SK-N-SH (cell line): Measurements from ENCODE around the gene C1RL. TPM values are rescaled to one million over a fixed set of nuclear protein-coding genes. Genes with fewer than 3 reads are reported as not detected.

Experiments used
- CTCF ChIA-PET: fragments of 300-600, 350-600 bp; formaldehyde crosslinking; extraction: SDS; loops from one replicate; lab custom pipeline; 2021; lab: Yijun Ruan, JAX
- POLR2A ChIA-PET: fragments of 350-600 bp; sonication (Branson Sonifier 250); formaldehyde crosslinking; extraction: SDS; loops from one replicate; lab custom pipeline; 2020; ENCODE audit warnings: antibody characterized with exemption, inconsistent platforms; lab: Yijun Ruan, JAX
- DNase-seq: peaks from one replicate; pipeline ENCODE4 v3.0.0; 2012
- H2AFZ ChIP-seq: fragments of 200-600 bp; sonication (generic); 2 replicates; pipeline ENCODE4 v1.8.1; 2016; ENCODE audit warnings: antibody characterized with exemption, mild to moderate bottlenecking, low read depth
- H3F3A ChIP-seq: fragments of 200-600 bp; sonication (generic); replicated peaks from 2 replicates; pipeline ENCODE3; 2016; ENCODE audit warnings: antibody characterized with exemption, mild to moderate bottlenecking; ENCODE audit not compliant: insufficient read depth
- H3K27ac ChIP-seq, 2 experiments: fragments of 200-500 bp in 1 of 2; fragments of 200-600 bp in 1 of 2; sonication (Bioruptor generic) in 1 of 2; sonication (generic), shearing (Covaris generic) in 1 of 2; 2 replicates each; pipeline versions ENCODE4 v1.5.1 to v1.6.1; 2014 to 2016; ENCODE audit warnings: low read depth in 2 of 2, inconsistent platforms in 1 of 2, low read length in 1 of 2, mild to moderate bottlenecking in 1 of 2, mixed read lengths in 1 of 2
- H3K27me3 ChIP-seq: fragments of 200-600 bp; sonication (generic), shearing (Covaris generic); 2 replicates; pipeline ENCODE4 v1.6.1; 2016; ENCODE audit warnings: mixed run types; ENCODE audit not compliant: insufficient read depth
- H3K36me3 ChIP-seq, 2 experiments: fragments of 200-500 bp in 1 of 2; fragments of 200-600 bp in 1 of 2; sonication (Bioruptor generic) in 1 of 2; sonication (generic) in 1 of 2; replicated peaks in 1 of 2; 2 replicates each; pipeline versions ENCODE3 to v1.5.1; 2014 to 2016; ENCODE audit warnings: low read length in 1 of 2, mild to moderate bottlenecking in 1 of 2; ENCODE audit not compliant: insufficient read depth in 2 of 2, control insufficient read depth in 1 of 2
- H3K4me1 ChIP-seq, 2 experiments: fragments of 200-500 bp in 1 of 2; fragments of 200-600 bp in 1 of 2; sonication (Bioruptor generic) in 1 of 2; sonication (generic), shearing (Covaris generic) in 1 of 2; 2 replicates each; pipeline versions ENCODE4 v1.5.1 to v1.6.1; 2014 to 2016; ENCODE audit warnings: low read depth in 1 of 2, low read length in 1 of 2, mixed run types in 1 of 2; ENCODE audit not compliant: insufficient read depth in 2 of 2, control insufficient read depth in 1 of 2
- H3K4me2 ChIP-seq: fragments of 200-600 bp; sonication (generic), shearing (Covaris generic); 2 replicates; pipeline ENCODE4 v1.6.1; 2017; ENCODE audit warnings: mixed run types
- H3K4me3 ChIP-seq, 2 experiments: fragments of 200-500 bp in 1 of 2; fragments of 200-600 bp in 1 of 2; sonication (Bioruptor generic) in 1 of 2; sonication (generic), shearing (Covaris generic) in 1 of 2; 2 replicates each; pipeline versions ENCODE4 v1.5.1 to v1.8.1; 2014 to 2016; ENCODE audit warnings: low read depth in 2 of 2, inconsistent platforms in 1 of 2, low read length in 1 of 2, mild to moderate bottlenecking in 1 of 2, mixed read lengths in 1 of 2, moderate library complexity in 1 of 2
- H3K79me2 ChIP-seq: fragments of 200-600 bp; sonication (generic); 2 replicates; pipeline ENCODE4 v1.8.1; 2017; ENCODE audit warnings: mild to moderate bottlenecking; ENCODE audit not compliant: insufficient read depth
- H3K9ac ChIP-seq: fragments of 200-600 bp; sonication (generic); 2 replicates; pipeline ENCODE4 v1.6.1; 2017; ENCODE audit warnings: mixed run types
- H3K9me2 ChIP-seq: fragments of 200-600 bp; sonication (generic); 2 replicates; pipeline ENCODE4 v1.6.1; 2017; ENCODE audit warnings: mixed run types
- H3K9me3 ChIP-seq: fragments of 200-600 bp; sonication (generic); 2 replicates; pipeline ENCODE4 v1.6.1; 2017; ENCODE audit warnings: mixed run types, mild to moderate bottlenecking, moderate library complexity
- H4K20me1 ChIP-seq: fragments of 200-600 bp; sonication (generic); 2 replicates; pipeline ENCODE4 v1.6.1; 2017; ENCODE audit warnings: mild to moderate bottlenecking, mixed run types; ENCODE audit not compliant: insufficient read depth
- EP300 ChIP-seq, 2 experiments: IDR thresholded peaks; 2 replicates each; pipeline versions ENCODE4 v1.4.0 to v1.6.1; 2012; ENCODE audit warnings: borderline replicate concordance in 1 of 2, low read depth in 1 of 2, low read length in 1 of 2
- EZH2phosphoT487 ChIP-seq: fragments of 200-600 bp; sonication (generic); IDR thresholded peaks from 2 replicates; pipeline ENCODE4 v1.6.1; 2017; ENCODE audit warnings: low read depth, mixed run types, mild to moderate bottlenecking, antibody characterized with exemption, moderate library complexity, borderline replicate concordance
- FOXM1 ChIP-seq: IDR thresholded peaks from 2 replicates; pipeline ENCODE4 v1.4.0; 2012; ENCODE audit warnings: low read depth, mild to moderate bottlenecking
- IRF3 ChIP-seq: fragments of 150-350 bp; IDR thresholded peaks from 2 replicates; pipeline ENCODE4 v1.6.1; 2016; ENCODE audit warnings: mild to moderate bottlenecking, low read depth, low read length
- MEF2A ChIP-seq: IDR thresholded peaks from 2 replicates; pipeline ENCODE4 v1.4.0; 2012; ENCODE audit warnings: low read depth, borderline replicate concordance
- MXI1 ChIP-seq: IDR thresholded peaks from 2 replicates; pipeline ENCODE4 v1.6.1; 2012; ENCODE audit warnings: mild to moderate bottlenecking, low read depth, low read length, improper control_type of control experiment
- NRF1 ChIP-seq: IDR thresholded peaks from 2 replicates; pipeline ENCODE4 v1.6.1; 2012; ENCODE audit warnings: low read depth, mild to moderate bottlenecking, low read length
- POLR2AphosphoS5 ChIP-seq: IDR thresholded peaks from 2 replicates; pipeline ENCODE4 v1.6.1; 2012; ENCODE audit warnings: low read depth, low read length
- REST ChIP-seq: IDR thresholded peaks from 2 replicates; pipeline ENCODE4 v1.6.1; 2012; ENCODE audit warnings: mild to moderate bottlenecking, low read depth, low read length, moderate library complexity
- RXRA ChIP-seq: IDR thresholded peaks from 2 replicates; pipeline ENCODE4 v1.4.0; 2012; ENCODE audit warnings: low read depth, mild to moderate bottlenecking, borderline replicate concordance
- SIN3A ChIP-seq: IDR thresholded peaks from 2 replicates; pipeline ENCODE4 v1.6.1; 2012; ENCODE audit warnings: low read depth, mild to moderate bottlenecking, low read length, moderate library complexity, borderline replicate concordance
- TCF12 ChIP-seq: IDR thresholded peaks from 2 replicates; pipeline ENCODE4 v1.4.0; 2012
- TEAD4 ChIP-seq: IDR thresholded peaks from 2 replicates; pipeline ENCODE4 v1.4.0; 2012; ENCODE audit warnings: mild to moderate bottlenecking, borderline replicate concordance; ENCODE audit not compliant: insufficient read depth
- USF1 ChIP-seq: IDR thresholded peaks from 2 replicates; pipeline ENCODE4 v1.4.0; 2012; ENCODE audit warnings: low read depth, borderline replicate concordance
- USF2 ChIP-seq: fragments of 150-350 bp; IDR thresholded peaks from 2 replicates; pipeline ENCODE4 v1.6.1; 2017; ENCODE audit warnings: antibody characterized with exemption, low read length, low read depth, borderline replicate concordance
- YY1 ChIP-seq: IDR thresholded peaks from 2 replicates; pipeline ENCODE4 v1.4.0; 2012; ENCODE audit warnings: low read depth, mild to moderate bottlenecking
- ZBTB33 ChIP-seq: IDR thresholded peaks from 2 replicates; pipeline ENCODE4 v1.4.0; 2012; ENCODE audit warnings: low read depth, borderline replicate concordance
- WGBS: methylation state at CpG from one replicate; pipeline ENCODE4 v1.1.6; 2017; ENCODE audit warnings: low lambda C conversion rate; 5-methylcytosine and 5-hydroxymethylcytosine counted together
- polyA plus RNA-seq, 3 experiments: library from polyadenylated mRNA; depleted of rRNA; stranded (reverse); fragments of >200 nt; gene quantifications; 2 replicates each; pipeline ENCODE4 v1.2.3, GENCODE V29; 2012

The C1RL gene
- polyA plus RNA-seq, 1 of the 3 experiments (the other 2 are of a cell fraction) = 8.3 TPM

- Histone ChIP-seq H3K79me2 (no peaks in the 10 kb centered on the region), H3K4me2 (no peak overlapping the region), H2AFZ (no peak overlapping the region), H3K4me1 (no peaks in the 10 kb centered on the region), H4K20me1 (no peaks in the 10 kb centered on the region), H3K27ac (no peak overlapping the region), H3K9ac (no peak overlapping the region), H3K36me3 (no peaks in the 10 kb centered on the region)
- no peak for DNase-seq
- 70% methylated on average over 7 of the region's 7 CpGs for WGBS
- no peak for TF ChIP-seq YY1
- TF ChIP-seq SIN3A = no peak
- TF ChIP-seq RXRA = no peak
- no peak for TF ChIP-seq TCF12
- TF ChIP-seq MEF2A = no peak
- TF ChIP-seq TEAD4 = no peak
- TF ChIP-seq USF2 = no peak
- no peak for TF ChIP-seq MXI1
- no peak for TF ChIP-seq EZH2phosphoT487
- TF ChIP-seq IRF3 = no peak
- TF ChIP-seq EP300 (IDR thresholded peaks at IDR 0.05; ENCODE audit: borderline replicate concordance in 1 of 2, low read depth in 1 of 2, low read length in 1 of 2) = no peak
- TF ChIP-seq POLR2AphosphoS5 = no peak
- TF ChIP-seq FOXM1 = no peak
- TF ChIP-seq NRF1 = no peak
- no peak for TF ChIP-seq REST
- TF ChIP-seq ZBTB33 = no peak
- TF ChIP-seq USF1 = no peak
- TF ChIP-seq, all 33 proteins: peak for 0
- ChIA-PET CTCF (interaction anchor here (1.0 to 4.7 kb wide), 6 partner anchors 11 to 40 kb away, joined by 4 to 39 read pairs (median 7); partner anchors contain the start of gene C1RL), POLR2A (interaction anchor here (0.6 kb wide), 1 partner anchor 521 kb away, joined by 3 read pairs; no protein-coding TSS in a partner anchor)
- Histone ChIP-seq H3K27me3 (0 out of 2 replicates have a peak, but pooled peaks cover 2% of the 10 kb centered on the region), H3K9me3 (no peaks in the 10 kb centered on the region), H3K9me2 (no peaks in the 10 kb centered on the region), H3K4me3 (no peak overlapping the region), H3F3A (no peaks in the 10 kb centered on the region)
Observed at GRCh38 chr12:7122811-7123769, 14.1 kb upstream of the C1RL start.
